T-helper 2 cell (primary cell): Measurements from ENCODE around the gene ADAMTS2.

Source experiments
- DNase-seq, 5 experiments: peaks; one replicate each; pipeline versions ENCODE4 v3.0.0 to v3.0.0-alpha.2; 2012 to 2022

The ADAMTS2 gene

GRCh38 chr5:179311091-179311470, 34.2 kb downstream of the ADAMTS2 start:
- DNase-seq: no peak

DNA sequence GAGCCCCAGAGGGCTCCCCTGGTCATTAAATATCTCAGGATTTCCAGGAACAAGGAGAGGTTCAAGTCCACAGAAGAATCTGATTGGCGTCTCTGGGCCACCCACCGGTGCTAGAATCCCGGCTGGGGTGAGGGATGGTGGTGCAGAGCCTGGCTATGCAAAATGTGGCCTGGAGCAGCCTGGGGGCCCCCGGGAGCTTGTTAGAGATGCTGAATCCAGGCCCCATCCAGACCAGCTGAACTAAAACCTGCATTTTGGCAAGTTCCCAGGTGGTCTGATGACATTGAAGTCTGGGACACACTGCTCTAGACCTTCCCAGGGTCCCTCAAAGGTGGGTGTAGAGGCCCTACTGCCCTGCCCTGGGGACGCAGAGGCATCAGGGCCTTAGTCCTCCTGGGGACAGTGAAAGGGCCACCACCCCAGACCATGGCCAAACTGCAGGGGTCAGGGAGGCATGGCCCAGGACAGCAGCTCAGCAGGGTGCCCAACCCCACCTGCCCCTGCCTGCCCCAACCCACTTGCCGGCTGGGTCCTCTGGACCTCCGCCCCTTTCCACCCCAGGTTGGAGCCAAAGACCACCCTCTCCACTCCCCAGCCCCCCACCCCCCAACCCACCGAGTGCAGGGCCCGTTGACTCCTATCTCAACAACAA, 34.7 kb downstream of the ADAMTS2 start:
- no peak for DNase-seq

GRCh38 chr5:179309751-179310320, 35.4 kb downstream of the ADAMTS2 start:
- no peak for DNase-seq

DNA sequence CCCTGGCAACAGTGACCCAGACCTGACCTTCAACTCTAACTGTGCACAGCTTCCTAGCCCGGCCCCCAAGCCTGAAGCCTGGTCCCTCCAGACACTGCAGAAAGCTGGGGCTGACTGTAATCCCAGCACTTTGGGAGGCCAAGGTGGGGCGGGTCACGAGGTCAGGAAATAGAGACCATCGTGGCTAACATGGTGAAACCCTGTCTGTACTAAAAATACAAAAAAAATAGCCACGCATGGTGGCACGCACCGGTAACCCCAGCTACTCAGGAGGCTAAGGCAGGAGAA, 35.9 kb downstream of the ADAMTS2 start:
- no peak for DNase-seq

DNA sequence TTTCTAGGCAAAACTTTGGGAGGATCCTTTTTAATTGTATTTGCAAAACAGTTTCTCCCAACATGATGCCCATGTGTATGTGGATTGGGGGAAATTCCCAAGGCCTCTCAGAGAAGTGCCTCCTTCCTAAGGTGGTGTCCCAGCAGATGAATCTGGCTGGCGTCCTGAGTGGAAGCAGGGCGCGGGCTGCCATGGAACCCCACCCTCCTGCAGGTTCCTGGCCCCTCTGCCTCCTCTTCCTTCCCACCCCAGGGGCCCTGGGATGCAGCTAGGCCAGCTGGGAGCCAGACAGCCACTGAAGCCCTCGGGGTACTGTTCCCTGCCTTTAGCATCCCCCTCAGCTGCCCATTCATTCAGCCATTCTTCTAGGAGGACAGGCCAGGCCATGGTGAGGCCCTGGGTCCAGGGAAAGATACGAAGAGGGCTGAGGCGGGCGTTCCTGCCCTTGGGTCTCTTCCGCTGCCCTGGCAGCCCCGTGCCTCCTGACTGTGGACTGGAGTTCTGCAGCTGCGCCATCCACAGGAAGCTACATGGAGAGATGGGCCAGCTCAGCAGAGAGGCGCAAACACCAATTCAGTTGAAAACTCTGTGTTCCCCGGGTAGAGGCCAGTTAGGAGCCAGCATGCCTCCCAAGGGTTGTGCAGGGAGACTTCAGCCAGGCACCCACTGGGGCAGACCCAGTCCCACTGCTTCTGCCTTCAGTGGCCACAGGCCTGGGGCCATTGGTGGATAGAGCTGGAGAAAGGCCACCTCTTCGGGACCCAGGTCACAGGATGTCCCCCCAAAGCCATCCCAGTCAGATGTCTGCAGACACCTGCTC, 36.5 kb downstream of the ADAMTS2 start:
- DNase-seq: no peak

- DNase-seq: no peak
These were observed 37.3 kb downstream of the ADAMTS2 start for GRCh38 chr5:179307931-179308471.

GRCh38 chr5:179307013-179307800, 38.1 kb downstream of the ADAMTS2 start:
- DNase-seq: no peak

DNA sequence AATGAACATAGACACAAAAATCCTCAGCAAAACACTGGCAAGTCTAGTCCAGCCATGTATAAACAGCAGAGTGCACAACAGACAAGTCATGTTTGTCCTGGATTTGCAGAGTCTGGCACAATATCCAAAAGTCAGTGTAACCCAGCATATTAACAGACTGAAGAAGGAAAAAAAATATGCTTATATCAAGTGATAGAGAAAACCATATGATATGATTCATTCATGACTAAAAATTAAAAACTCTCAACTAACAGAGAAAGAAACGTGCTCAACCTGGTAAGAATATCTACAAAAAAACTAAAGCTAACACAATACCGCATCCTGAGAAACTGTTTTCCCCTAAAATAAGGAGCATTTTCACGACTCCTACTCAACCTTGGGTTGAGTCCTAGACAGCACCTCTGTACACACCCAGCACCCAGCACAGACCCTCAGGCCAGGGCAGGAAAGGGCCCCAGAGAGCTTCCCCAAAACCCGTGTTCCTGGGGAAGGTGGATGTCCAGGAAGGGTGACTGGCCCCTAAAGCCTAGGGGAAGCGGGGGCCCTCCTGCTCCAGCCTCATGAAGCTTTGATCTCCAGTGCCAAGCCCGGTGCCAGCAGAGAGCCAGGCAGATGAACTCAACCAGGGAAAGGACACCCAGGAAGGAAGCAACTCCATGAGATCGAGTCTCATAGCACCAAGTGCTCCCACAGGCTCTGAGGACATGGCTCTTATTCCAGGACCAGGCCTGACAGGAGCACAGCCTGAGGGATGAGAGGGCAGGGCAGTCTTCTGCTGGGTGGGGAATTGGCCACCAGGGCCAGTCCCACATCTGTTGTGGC, 38.9 kb downstream of the ADAMTS2 start:
- DNase-seq: no peak

DNA sequence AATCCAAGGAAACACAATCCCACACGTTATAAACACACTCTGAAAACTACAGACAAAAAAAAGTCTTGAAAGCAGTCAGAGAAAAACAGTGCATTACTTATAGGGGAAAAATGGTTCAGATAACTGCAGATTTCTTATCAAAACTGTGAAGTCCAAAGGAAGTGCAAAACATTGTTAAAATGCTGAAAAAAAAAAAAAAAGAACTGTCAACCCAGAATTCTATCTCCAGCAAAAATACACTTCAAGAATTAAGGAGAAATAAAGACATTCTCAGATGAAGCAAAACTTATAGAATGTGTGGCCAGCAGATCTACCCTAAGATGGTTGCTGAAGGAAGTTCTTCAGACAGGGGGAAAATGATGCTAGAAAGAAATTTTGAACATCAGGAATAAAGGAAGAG, 40.4 kb downstream of the ADAMTS2 start:
- DNase-seq: no peak

GRCh38 chr5:179304466-179304865, 40.8 kb downstream of the ADAMTS2 start:
- DNase-seq: no peak

DNA sequence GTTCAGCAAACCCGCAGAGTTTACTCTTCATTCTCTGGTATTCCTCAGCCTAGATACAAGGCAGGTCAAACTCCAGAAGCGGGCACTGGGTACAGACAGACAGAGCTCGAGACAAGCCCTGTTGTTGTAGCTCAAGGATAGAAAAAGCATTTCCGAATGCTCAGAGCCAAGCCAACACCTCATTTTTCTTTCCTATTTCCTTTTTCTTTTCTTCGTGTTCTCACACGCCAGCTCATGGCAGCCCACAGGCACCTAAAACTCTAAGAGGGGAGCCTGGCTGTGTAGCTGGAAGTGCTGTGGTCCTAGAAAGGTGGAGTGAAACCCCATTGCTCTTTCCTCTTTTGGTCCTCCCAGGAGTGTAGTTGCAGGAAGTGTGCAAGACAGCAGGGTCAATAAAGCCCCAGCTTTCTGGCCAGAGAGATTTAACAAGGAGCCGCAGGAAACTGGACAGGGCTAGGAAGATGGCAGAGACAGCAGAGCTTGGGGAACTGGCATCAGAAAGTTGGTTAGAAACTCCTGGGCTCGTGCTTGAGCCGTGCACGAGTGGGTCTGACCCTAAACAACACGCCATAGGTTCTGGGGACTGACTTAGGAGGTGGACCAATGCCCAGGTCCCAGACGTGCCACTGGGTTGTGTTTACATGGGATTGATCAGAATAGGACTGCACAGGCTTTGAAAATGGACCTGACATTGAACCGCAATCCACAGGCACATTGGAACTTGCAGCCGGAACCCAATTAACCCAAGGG, 41.6 kb downstream of the ADAMTS2 start:
- no peak for DNase-seq

- no peak for DNase-seq
These were observed 42.6 kb downstream of the ADAMTS2 start for GRCh38 chr5:179302499-179303185.

- no peak for DNase-seq
These were observed 43.5 kb downstream of the ADAMTS2 start for GRCh38 chr5:179301796-179302195.

DNA sequence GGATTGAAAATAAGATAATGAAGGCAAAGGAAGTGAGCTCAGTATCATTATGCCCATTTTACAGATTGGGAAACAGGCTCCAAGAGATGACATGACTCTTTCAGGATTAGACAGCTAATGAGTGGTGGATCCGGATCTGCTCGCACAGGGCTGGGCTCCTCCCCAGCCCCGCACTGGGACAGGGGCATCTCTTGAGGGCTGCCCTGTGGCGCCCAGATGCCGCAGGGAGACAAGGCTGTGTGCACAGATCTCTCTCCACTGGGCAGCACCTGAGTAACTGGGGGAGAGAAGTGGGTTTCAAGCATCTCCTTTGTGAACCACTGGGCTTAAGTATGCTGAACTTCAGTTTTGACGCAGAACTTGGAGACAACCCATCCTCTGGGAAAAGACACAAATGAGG, 43.9 kb downstream of the ADAMTS2 start:
- no peak for DNase-seq

DNA sequence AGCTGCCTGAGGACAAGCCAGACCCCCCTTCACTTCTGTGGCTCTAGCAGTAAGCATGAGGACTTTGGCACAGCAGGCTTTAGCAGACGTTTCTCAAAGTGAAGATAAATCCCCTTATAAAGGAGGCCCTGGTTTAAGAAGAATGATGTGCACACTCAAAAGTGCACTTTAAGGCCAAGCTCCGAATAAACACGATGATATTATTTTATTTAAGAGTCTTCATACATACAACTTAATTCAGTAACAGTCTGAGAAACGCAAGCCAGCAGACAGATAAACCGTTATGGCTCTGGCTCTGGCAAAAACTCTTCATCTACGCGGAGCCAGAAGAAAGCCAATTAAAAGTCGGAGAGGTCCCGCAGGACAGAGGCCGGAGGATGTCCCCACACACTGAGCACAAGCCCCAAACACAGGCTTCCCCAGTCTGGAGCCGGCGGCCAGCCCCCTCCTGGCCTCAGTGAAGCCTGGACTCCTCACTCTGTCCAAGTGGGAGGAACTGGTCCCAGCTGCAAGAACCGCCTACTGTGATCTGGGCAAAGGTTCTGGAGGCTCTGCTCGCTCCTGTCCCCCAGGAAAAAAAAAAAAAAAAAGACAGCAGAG, 44.6 kb downstream of the ADAMTS2 start:
- no peak for DNase-seq

GRCh38 chr5:179298181-179298993, 46.9 kb downstream of the ADAMTS2 start:
- DNase-seq: no peak

DNA sequence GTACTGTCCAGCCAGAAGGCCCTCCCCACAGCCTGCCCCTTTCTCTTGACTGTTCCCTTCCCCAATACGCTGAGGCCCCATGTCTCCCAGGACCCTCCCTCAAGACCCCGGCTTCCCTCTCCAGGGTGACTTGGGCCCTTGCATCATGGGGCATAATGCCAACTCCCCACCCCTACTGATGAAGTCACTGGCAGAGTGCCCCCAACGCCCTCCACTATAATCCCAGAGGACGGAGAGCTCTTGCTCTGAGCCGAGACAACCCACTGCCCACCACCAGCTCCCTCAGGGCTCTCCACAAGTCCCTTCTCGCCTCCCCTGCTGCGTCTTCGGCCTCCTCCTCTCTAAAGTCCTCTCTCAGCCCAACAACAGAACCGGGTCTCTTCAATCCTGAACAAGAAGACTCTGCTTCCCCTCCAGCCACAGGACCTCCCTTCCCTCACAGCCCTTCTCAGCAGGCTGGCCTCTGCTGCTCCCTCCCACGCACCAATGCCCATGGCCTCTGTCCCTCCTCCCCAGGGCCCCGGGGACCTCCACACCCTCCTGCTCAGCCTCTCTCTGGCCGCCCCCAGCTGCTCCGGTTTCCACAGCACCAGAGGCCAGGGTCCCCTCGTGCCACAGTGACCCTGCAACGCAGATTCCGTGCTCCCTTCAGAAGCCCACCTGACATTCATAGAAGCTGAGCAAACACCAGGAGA, 47.6 kb downstream of the ADAMTS2 start:
- no peak for DNase-seq

DNA sequence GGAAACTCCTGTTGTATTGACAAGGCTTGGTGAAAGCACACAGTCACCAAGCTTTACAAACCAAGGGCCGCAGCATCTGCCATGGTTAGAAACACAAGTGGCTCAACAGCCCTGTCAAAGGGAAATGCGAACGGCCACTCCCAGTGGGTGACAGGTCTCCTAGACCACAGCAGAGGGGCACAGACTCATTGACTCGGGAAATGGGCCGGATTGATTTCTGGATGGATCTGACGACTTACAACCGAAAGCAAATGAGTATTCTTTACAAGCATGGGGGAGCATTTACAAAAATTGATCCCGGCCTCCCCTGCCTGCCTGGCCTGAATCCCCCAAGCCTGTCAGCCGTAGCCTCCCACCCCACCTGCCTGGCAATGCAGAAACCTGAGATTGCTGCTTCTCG, 48.2 kb downstream of the ADAMTS2 start:
- no peak for DNase-seq
